ENCODE measurements around the gene CAMP. TPM values are rescaled to one million over a fixed set of nuclear protein-coding genes. Genes with fewer than 3 reads are reported as not detected.

Gene CAMP
- total RNA-seq, 1 donor = not detected

DNA sequence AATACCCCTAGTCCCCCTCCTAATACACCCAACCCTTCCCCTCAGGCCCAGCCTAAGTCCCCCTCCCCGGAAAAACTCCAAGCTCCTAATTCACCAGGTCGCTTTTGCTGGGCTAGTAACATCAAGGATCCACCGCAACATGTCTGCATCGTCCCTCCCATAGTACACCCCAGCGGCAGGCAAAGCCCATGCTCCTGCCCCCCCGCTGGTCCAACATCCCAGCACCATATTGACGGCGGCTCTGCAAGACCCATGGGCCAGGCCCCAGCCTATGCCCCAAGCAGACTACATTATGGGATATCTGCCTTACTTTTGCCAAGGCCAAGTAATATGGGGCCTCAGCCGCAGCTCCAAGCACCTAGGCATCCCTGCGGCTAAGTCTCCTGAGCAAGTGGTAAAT, 51.2 kb downstream of the CAMP start:
- Histone ChIP-seq H3K27ac (ENCODE audit: low read depth, low read length) (no peak overlapping the region), H3K4me2 (ENCODE audit: insufficient read depth, low read length) (no peak overlapping the region), H4K20me1 (ENCODE audit: insufficient read depth, low read length) (no peaks in the 10 kb centered on the region), H2AFZ (ENCODE audit: low read length) (no peak overlapping the region), H3K36me3 (ENCODE audit: insufficient read depth, low read length) (no peaks in the 10 kb centered on the region), H3K79me2 (ENCODE audit: insufficient read depth, low read length) (no peaks in the 10 kb centered on the region), H3K4me1 (ENCODE audit: insufficient read depth, low read length) (no peaks in the 10 kb centered on the region), H3K27me3 (ENCODE audit: insufficient read depth, low read length) (peaks cover 3% of the 10 kb centered on the region), H3K4me3 (ENCODE audit: insufficient read depth, low read length) (no peak overlapping the region), H3K9me3 (ENCODE audit: low read depth, low read length) (no peaks in the 10 kb centered on the region)
- TF ChIP-seq, protein P1, sequence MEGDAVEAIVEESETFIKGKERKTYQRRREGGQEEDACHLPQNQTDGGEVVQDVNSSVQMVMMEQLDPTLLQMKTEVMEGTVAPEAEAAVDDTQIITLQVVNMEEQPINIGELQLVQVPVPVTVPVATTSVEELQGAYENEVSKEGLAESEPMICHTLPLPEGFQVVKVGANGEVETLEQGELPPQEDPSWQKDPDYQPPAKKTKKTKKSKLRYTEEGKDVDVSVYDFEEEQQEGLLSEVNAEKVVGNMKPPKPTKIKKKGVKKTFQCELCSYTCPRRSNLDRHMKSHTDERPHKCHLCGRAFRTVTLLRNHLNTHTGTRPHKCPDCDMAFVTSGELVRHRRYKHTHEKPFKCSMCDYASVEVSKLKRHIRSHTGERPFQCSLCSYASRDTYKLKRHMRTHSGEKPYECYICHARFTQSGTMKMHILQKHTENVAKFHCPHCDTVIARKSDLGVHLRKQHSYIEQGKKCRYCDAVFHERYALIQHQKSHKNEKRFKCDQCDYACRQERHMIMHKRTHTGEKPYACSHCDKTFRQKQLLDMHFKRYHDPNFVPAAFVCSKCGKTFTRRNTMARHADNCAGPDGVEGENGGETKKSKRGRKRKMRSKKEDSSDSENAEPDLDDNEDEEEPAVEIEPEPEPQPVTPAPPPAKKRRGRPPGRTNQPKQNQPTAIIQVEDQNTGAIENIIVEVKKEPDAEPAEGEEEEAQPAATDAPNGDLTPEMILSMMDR (IDR thresholded peaks at IDR 0.05; ENCODE audit: extremely low read depth, low read depth, low read length) = no peak
- no peak for DNase-seq (ENCODE audit: insufficient read length, low spot score, missing footprints)

Small RNA genes lying within 50 kb of the gene (small RNA-seq; reads per million reads assigned to genes)
- gene MIR4443 (0.45 reads per million), gene NDUFB1P1 (not detected), gene RNU7-128P (not detected)

Other genes starting within 250 kb of the CAMP start
- 158 TPM in 2 replicates for gene MAP4, start 207.1 kb upstream of the CAMP start, total RNA-seq
- 0.88 and 1.1 TPM in 2 replicates for gene CDC25A, start 35.1 kb upstream of the CAMP start, total RNA-seq
- gene ZNF589, start 17.6 kb downstream of the CAMP start, total RNA-seq = 4.7 and 5.0 TPM in 2 replicates
- 19.5 and 23.3 TPM in 2 replicates for gene NME6, start 77.9 kb downstream of the CAMP start, total RNA-seq
- gene SPINK8, start 110.2 kb downstream of the CAMP start, total RNA-seq = not detected in 2 replicates
- gene FBXW12, start 148.7 kb downstream of the CAMP start, total RNA-seq = not detected in 2 replicates
- 23.3 and 33.7 TPM in 2 replicates for gene PLXNB1, start 206.6 kb downstream of the CAMP start, total RNA-seq
- gene CCDC51, start 216.6 kb downstream of the CAMP start, total RNA-seq = 13.3 and 17.4 TPM in 2 replicates
- gene TMA7, start 216.8 kb downstream of the CAMP start, total RNA-seq = 128 and 135 TPM in 2 replicates
- 5.0 and 5.1 TPM in 2 replicates for gene ATRIP, start 223.2 kb downstream of the CAMP start, total RNA-seq

Data from osteoblast (primary cell).